ENCODE results near the gene CCDC80. TPM values are rescaled to one million over a fixed set of nuclear protein-coding genes. Genes with fewer than 3 reads are reported as not detected.

Gene CCDC80
- total RNA-seq, 1 experiment from 2014 or later, result 288 TPM

Other genes with a start within 250 kb of the CCDC80 start
- gene BTLA, start 141.7 kb downstream of the CCDC80 start, total RNA-seq (2014; rRNA removed; shearing (Covaris generic)), result not detected in 2 replicates
- gene ATG3, start 79.2 kb downstream of the CCDC80 start, total RNA-seq (2014; rRNA removed; shearing (Covaris generic)), result 123 and 145 TPM in 2 replicates
- gene SLC35A5, start 79.1 kb downstream of the CCDC80 start, total RNA-seq (2014; rRNA removed; shearing (Covaris generic)), result 42.7 and 81.3 TPM in 2 replicates
- 0.22 TPM in 1 of 2 replicates, not detected in the other for gene CD200R1L, start 205.7 kb upstream of the CCDC80 start, total RNA-seq (2014; rRNA removed; shearing (Covaris generic))